Activated CD8-positive, alpha-beta T cell treated with anti-CD3 and anti-CD28 coated beads for 36 hours (primary cell): ENCODE data around the gene PTGDS. TPM values are rescaled to one million over a fixed set of nuclear protein-coding genes. Genes with fewer than 3 reads are reported as not detected.
A peak's percentile ranks its signal among the peaks of the same experiment; 100 is the strongest.

ENCODE experiments used
- ATAC-seq: fragments of 200-7000 bp; cut with Tn5 transposase; one replicate; pipeline ENCODE4 v1.10.0; 2021; ENCODE audit warnings: mild to moderate bottlenecking, moderate library complexity
- CTCF ChIA-PET: fragments of 350-600 bp; sonication (Branson Sonifier 250); formaldehyde crosslinking; loops from one replicate; lab custom pipeline; 2021; ENCODE audit warnings: antibody characterized with exemption; lab: Charles Lee
- POLR2A ChIA-PET: fragments of 350-600 bp; sonication (Branson Sonifier 250); formaldehyde crosslinking; loops from one replicate; lab custom pipeline; 2021; ENCODE audit warnings: antibody characterized with exemption; lab: Charles Lee
- DNase-seq: peaks from one replicate; pipeline ENCODE4 v3.0.0-alpha.2; 2020
- H3K27ac Mint-ChIP-seq: one replicate; pipeline ENCODE4 v1.8.0; 2021; ENCODE audit warnings: mild to moderate bottlenecking, mixed read lengths
- H3K27me3 Mint-ChIP-seq: one replicate; pipeline ENCODE4 v1.8.0; 2021; ENCODE audit warnings: mixed read lengths
- H3K36me3 Mint-ChIP-seq: one replicate; pipeline ENCODE4 v1.8.0; 2021; ENCODE audit warnings: low read depth, mixed read lengths
- H3K4me1 Mint-ChIP-seq: one replicate; pipeline ENCODE4 v1.8.0; 2021; ENCODE audit warnings: low read depth, mixed read lengths
- H3K4me3 Mint-ChIP-seq: one replicate; pipeline ENCODE4 v1.8.0; 2021; ENCODE audit warnings: mild to moderate bottlenecking, moderate library complexity, mixed read lengths
- H3K9me3 Mint-ChIP-seq: one replicate; pipeline ENCODE4 v1.8.0; 2021; ENCODE audit warnings: mixed read lengths
- intact Hi-C: fragments of 100-400 bp; cut with micrococcal nuclease; formaldehyde crosslinking; loops from one replicate; pipeline ENCODE4 v1.10.0; 2022
- total RNA-seq, 2 experiments: library from RNA; stranded (reverse); gene quantifications; one replicate each; pipeline ENCODE4 v1.2.3, GENCODE V29; 2021
- TF ChIP-seq, protein P1 (sequence below): fragments of 200-600 bp; IDR thresholded peaks from one replicate; pipeline ENCODE4 v1.8.0; 2022; ENCODE audit warnings: antibody characterized with exemption, mild to moderate bottlenecking

PTGDS gene
- total RNA-seq, 2 experiments from 2014 or later = not detected

DNA sequence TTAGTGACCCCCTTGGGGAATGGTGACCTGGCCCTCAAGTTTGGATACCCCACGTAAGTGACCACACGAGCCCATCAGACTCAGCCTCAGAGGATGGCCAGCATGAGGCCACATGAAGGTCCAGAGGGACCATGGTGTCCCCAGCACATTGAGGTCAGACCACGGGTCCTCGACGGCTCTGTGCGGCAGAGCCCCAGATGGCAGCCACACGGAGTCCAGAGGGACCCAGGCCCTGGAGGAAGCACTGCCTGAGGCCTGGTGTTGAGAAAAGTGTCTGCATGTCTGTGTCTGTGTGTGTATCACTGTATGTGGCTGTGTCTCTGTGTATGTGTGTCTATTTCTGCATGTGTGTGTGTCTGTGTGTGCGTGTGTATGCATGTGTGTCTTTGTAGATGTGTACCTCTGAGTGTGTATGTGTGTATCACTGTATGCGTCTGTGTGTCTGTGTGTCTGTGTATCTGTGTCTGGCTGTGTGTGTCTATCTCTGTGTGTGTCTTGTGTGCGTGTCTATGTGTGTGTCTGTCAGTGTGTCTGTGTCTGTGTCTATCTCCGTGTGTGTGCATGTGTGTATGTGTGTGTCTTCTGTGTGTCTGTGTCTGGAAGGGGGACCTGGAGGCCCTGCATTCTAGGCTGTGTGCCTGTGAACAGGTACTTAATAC, 6.5 kb downstream of the PTGDS start:
- Mint-ChIP-seq H3K27me3 (peaks cover 11% of the 10 kb centered on the region), H3K9me3 (no peaks in the 10 kb centered on the region), H3K27ac (no peak overlapping the region), H3K36me3 (no peaks in the 10 kb centered on the region), H3K4me3 (no peak overlapping the region), H3K4me1 (no peaks in the 10 kb centered on the region)
- TF ChIP-seq, protein P1, sequence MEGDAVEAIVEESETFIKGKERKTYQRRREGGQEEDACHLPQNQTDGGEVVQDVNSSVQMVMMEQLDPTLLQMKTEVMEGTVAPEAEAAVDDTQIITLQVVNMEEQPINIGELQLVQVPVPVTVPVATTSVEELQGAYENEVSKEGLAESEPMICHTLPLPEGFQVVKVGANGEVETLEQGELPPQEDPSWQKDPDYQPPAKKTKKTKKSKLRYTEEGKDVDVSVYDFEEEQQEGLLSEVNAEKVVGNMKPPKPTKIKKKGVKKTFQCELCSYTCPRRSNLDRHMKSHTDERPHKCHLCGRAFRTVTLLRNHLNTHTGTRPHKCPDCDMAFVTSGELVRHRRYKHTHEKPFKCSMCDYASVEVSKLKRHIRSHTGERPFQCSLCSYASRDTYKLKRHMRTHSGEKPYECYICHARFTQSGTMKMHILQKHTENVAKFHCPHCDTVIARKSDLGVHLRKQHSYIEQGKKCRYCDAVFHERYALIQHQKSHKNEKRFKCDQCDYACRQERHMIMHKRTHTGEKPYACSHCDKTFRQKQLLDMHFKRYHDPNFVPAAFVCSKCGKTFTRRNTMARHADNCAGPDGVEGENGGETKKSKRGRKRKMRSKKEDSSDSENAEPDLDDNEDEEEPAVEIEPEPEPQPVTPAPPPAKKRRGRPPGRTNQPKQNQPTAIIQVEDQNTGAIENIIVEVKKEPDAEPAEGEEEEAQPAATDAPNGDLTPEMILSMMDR = no peak
- ATAC-seq (no peak), DNase-seq (no peak)
- intact Hi-C loops = no loop called here
- POLR2A ChIA-PET = no interaction called here
- CTCF ChIA-PET = no interaction called here

DNA sequence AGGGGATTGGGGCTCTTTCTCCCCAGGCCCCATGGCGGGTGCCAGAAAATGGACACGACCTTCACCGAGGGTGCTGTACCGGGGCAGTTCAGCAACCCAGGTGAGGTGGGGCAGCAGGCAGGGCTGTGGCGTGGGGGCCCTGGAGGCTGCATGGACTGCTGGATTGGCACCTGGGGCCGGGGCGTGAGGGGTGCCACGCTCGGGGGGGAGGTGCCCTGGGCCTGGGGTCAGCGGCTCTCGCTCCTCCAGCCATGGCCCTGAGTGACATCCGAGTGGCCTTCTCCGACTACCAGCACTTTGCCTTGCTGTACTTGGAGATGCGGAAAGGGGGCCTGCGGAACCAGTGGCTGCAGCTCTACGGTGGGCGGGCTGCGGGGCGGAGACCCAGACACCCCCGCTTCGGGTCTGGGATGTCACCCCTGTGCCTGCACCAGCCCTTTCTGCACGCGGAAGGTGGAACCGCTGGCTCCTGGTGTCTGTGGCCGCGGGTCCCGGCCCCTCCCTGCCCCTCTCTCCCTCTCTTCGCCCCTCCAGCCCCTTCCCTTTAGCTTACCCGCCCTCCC, 7.2 kb downstream of the PTGDS start:
- Mint-ChIP-seq H3K27me3 (peaks cover 11% of the 10 kb centered on the region), H3K9me3 (no peaks in the 10 kb centered on the region), H3K4me3 (no peak overlapping the region), H3K27ac (no peak overlapping the region), H3K36me3 (no peaks in the 10 kb centered on the region), H3K4me1 (no peaks in the 10 kb centered on the region)
- ChIA-PET CTCF (interaction anchor here (0.7 kb wide), 2 partner anchors 36 to 51 kb away, joined by 3 read pairs; no protein-coding TSS in a partner anchor), POLR2A (interaction anchor here (0.6 to 1.1 kb wide), 2 partner anchors 10 to 188 kb away, joined by 3 to 5 read pairs; partner anchors contain the start of gene CCDC183)
- ATAC-seq (no peak), DNase-seq (no peak)
- TF ChIP-seq, protein P1 = no peak
- intact Hi-C loops = no loop called here

DNA sequence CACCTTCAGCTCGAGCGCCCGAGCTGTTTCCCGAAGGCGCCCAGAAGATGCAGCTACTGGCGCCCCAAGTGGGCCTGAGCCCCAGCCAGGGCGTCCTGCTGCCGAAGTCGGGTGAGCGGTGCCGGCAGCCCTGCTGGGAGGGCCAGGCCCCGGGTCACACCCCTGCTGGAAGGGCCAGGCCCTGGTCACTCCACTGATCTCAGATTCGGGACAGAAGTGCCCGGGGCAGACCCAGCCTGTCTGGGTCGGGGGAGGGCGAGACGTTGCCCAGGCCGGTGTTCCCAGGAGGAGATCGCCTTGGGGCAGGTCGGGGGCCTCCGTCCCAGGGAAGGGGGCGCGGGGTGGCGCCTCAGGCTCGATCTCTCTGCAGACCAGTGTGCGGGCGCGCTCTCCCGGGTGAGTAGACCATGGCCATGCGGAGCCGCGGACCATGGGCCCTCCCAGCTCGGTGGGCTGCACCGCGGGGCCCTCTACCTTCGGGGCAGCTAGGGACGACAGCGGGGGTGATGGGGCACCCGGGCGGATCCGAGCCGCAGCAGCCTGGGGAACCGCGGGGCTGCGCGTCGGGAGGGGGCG, 7.8 kb downstream of the PTGDS start:
- H3K9me3 Mint-ChIP-seq = no peaks in the 10 kb centered on the region

DNA sequence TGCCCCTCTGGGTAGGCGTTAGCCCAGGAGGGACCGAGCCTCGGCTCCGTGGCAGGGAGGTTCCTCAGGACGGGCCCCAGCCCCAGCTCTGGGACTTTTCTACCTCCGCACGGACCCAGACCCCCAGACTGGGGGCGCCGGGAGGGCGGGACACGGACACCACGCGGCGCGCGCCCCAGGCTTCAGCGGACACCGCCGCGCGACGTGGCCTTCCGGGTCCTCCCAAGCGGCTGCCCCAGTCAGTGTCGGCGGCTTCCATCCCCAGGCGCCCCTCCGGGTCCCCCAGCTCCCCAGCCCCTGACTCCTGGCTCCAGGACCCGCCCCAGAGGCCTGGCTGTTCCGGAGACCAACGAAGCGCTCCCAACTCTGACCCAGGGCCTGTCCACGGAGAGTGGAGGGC, 8.5 kb downstream of the PTGDS start:
- CTCF ChIA-PET = interaction anchor here (1.0 kb wide), 1 partner anchor 82 kb away, joined by 4 read pairs; no protein-coding TSS in a partner anchor
- peaks cover 11% of the 10 kb centered on the region for H3K27me3 Mint-ChIP-seq
- TF ChIP-seq, protein P1 = no peak
- no peaks in the 10 kb centered on the region for H3K36me3 Mint-ChIP-seq
- H3K4me1 Mint-ChIP-seq = no peaks in the 10 kb centered on the region
- DNase-seq (no peak), ATAC-seq (no peak)
- no peak overlapping the region for H3K27ac Mint-ChIP-seq
- intact Hi-C loops = no loop called here
- POLR2A ChIA-PET = interaction anchor here (1.0 to 1.1 kb wide), 2 partner anchors 8 to 14 kb away, joined by 3 to 5 read pairs; no protein-coding TSS in a partner anchor
- H3K4me3 Mint-ChIP-seq = no peak overlapping the region
- no peaks in the 10 kb centered on the region for H3K9me3 Mint-ChIP-seq

More for the DNA sequence above, 7.8 kb downstream of the PTGDS start:
- DNase-seq (no peak), ATAC-seq (peak; percentile 31)
- H3K36me3 Mint-ChIP-seq = no peaks in the 10 kb centered on the region
- ChIA-PET CTCF (interaction anchor here (0.7 kb wide), 2 partner anchors 37 to 50 kb away, joined by 3 read pairs; no protein-coding TSS in a partner anchor), POLR2A (interaction anchor here (0.6 to 1.1 kb wide), 3 partner anchors 9 to 189 kb away, joined by 3 to 5 read pairs (median 3); partner anchors contain the start of gene CCDC183)
- intact Hi-C loops = no loop called here
- no peaks in the 10 kb centered on the region for H3K4me1 Mint-ChIP-seq
- H3K27ac Mint-ChIP-seq = no peak overlapping the region
- peaks cover 11% of the 10 kb centered on the region for H3K27me3 Mint-ChIP-seq
- H3K4me3 Mint-ChIP-seq = no peak overlapping the region
- TF ChIP-seq, protein P1 = no peak
